GM23338 (cell line): ENCODE results near the gene USP6NL.

Experiments used
- CREB1 ChIP-seq: fragments of 250-450 bp; sonication (Bioruptor Pico); IDR thresholded peaks from 2 replicates; pipeline ENCODE4 v1.5.0; 2020; ENCODE audit warnings: low read depth, mild to moderate bottlenecking, moderate library complexity
- EZH2 ChIP-seq: fragments of 200-600 bp; sonication (generic); IDR thresholded peaks from one replicate; pipeline ENCODE4 v1.8.0; 2017; ENCODE audit warnings: antibody characterized with exemption, mild to moderate bottlenecking, low read depth; ENCODE audit not compliant: unreplicated experiment
- EZH2phosphoT487 ChIP-seq: fragments of 200-600 bp; sonication (generic); IDR thresholded peaks from one replicate; pipeline ENCODE4 v1.8.1; 2018; ENCODE audit warnings: antibody characterized with exemption; ENCODE audit not compliant: unreplicated experiment
- JUNB ChIP-seq: IDR thresholded peaks from one replicate; pipeline ENCODE4 v1.6.1; 2016; ENCODE audit warnings: antibody characterized with exemption; ENCODE audit not compliant: unreplicated experiment
- NANOG ChIP-seq: IDR thresholded peaks from 2 replicates; pipeline ENCODE4 v1.6.1; 2016; ENCODE audit warnings: antibody characterized with exemption, borderline replicate concordance
- POLR2AphosphoS5 ChIP-seq: IDR thresholded peaks from 2 replicates; pipeline ENCODE4 v1.6.1; 2016; ENCODE audit warnings: antibody characterized with exemption, low read depth
- STAT1 ChIP-seq: IDR thresholded peaks from one replicate; pipeline ENCODE4 v1.6.1; 2016; ENCODE audit warnings: antibody characterized with exemption; ENCODE audit not compliant: unreplicated experiment
- ZNF114 ChIP-seq: fragments of 250-450 bp; sonication (Bioruptor Pico); IDR thresholded peaks from 2 replicates; pipeline ENCODE4 v1.5.0; 2020; ENCODE audit warnings: mild to moderate bottlenecking, moderate library complexity
- TF ChIP-seq, protein P1 (sequence below), 2 experiments: fragments of 200-600 bp in 1 of 2; sonication (generic) in 1 of 2; conservative IDR thresholded peaks; 2 replicates each; pipeline versions ENCODE4 v1.5.1 to v1.6.1; 2016 to 2017; ENCODE audit warnings: antibody characterized with exemption in 2 of 2, low read depth in 2 of 2, mild to moderate bottlenecking in 2 of 2, moderate library complexity in 1 of 2
- TF ChIP-seq, protein P2 (sequence below): IDR thresholded peaks from one replicate; pipeline ENCODE4 v1.6.1; 2018; ENCODE audit warnings: antibody characterized with exemption; ENCODE audit not compliant: unreplicated experiment
- TF ChIP-seq, protein P3 (sequence below): IDR thresholded peaks from 2 replicates; pipeline ENCODE4 v1.6.1; 2016; ENCODE audit warnings: antibody characterized with exemption
- TF ChIP-seq, protein P4 (sequence below): fragments of 250-450 bp; sonication (Bioruptor Pico); IDR thresholded peaks from 2 replicates; pipeline ENCODE4 v1.5.0; 2020; ENCODE audit warnings: mild to moderate bottlenecking, moderate library complexity

DNA sequence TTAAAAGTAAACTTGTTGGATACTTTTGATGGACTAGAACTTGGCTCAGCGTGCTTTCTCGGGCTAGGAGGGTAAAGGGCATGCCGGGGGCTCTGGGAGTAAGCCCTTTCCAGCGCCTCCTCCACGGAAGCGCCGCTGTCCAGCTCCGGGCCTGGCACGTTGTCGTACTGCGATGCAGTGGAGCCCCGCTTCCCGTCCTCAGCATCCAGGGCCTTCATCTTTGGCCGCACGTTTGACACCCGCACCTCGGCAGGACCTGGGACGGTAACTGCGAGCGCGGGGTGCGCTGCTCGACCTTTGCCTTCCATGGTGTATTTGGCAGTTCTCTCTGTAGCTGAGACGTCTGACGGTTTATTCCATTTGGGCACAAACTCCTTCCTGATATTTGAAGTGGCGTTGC lies 148.3 kb downstream of the USP6NL start:
- TF ChIP-seq, protein P1, sequence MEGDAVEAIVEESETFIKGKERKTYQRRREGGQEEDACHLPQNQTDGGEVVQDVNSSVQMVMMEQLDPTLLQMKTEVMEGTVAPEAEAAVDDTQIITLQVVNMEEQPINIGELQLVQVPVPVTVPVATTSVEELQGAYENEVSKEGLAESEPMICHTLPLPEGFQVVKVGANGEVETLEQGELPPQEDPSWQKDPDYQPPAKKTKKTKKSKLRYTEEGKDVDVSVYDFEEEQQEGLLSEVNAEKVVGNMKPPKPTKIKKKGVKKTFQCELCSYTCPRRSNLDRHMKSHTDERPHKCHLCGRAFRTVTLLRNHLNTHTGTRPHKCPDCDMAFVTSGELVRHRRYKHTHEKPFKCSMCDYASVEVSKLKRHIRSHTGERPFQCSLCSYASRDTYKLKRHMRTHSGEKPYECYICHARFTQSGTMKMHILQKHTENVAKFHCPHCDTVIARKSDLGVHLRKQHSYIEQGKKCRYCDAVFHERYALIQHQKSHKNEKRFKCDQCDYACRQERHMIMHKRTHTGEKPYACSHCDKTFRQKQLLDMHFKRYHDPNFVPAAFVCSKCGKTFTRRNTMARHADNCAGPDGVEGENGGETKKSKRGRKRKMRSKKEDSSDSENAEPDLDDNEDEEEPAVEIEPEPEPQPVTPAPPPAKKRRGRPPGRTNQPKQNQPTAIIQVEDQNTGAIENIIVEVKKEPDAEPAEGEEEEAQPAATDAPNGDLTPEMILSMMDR (conservative IDR thresholded peaks at IDR 0.05; ENCODE audit: low read depth in 2 of 2) = no peak
- TF ChIP-seq EZH2 (no peak), EZH2phosphoT487 (no peak), POLR2AphosphoS5 (no peak), JUNB (no peak), CREB1 (CRISPR knock-in tag) (no peak), ZNF114 (CRISPR knock-in tag) (no peak), NANOG (no peak), STAT1 (no peak)
- TF ChIP-seq, protein P2, sequence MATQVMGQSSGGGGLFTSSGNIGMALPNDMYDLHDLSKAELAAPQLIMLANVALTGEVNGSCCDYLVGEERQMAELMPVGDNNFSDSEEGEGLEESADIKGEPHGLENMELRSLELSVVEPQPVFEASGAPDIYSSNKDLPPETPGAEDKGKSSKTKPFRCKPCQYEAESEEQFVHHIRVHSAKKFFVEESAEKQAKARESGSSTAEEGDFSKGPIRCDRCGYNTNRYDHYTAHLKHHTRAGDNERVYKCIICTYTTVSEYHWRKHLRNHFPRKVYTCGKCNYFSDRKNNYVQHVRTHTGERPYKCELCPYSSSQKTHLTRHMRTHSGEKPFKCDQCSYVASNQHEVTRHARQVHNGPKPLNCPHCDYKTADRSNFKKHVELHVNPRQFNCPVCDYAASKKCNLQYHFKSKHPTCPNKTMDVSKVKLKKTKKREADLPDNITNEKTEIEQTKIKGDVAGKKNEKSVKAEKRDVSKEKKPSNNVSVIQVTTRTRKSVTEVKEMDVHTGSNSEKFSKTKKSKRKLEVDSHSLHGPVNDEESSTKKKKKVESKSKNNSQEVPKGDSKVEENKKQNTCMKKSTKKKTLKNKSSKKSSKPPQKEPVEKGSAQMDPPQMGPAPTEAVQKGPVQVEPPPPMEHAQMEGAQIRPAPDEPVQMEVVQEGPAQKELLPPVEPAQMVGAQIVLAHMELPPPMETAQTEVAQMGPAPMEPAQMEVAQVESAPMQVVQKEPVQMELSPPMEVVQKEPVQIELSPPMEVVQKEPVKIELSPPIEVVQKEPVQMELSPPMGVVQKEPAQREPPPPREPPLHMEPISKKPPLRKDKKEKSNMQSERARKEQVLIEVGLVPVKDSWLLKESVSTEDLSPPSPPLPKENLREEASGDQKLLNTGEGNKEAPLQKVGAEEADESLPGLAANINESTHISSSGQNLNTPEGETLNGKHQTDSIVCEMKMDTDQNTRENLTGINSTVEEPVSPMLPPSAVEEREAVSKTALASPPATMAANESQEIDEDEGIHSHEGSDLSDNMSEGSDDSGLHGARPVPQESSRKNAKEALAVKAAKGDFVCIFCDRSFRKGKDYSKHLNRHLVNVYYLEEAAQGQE = no peak
- TF ChIP-seq, protein P3, sequence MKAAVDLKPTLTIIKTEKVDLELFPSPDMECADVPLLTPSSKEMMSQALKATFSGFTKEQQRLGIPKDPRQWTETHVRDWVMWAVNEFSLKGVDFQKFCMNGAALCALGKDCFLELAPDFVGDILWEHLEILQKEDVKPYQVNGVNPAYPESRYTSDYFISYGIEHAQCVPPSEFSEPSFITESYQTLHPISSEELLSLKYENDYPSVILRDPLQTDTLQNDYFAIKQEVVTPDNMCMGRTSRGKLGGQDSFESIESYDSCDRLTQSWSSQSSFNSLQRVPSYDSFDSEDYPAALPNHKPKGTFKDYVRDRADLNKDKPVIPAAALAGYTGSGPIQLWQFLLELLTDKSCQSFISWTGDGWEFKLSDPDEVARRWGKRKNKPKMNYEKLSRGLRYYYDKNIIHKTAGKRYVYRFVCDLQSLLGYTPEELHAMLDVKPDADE = no peak
- TF ChIP-seq, protein P4, sequence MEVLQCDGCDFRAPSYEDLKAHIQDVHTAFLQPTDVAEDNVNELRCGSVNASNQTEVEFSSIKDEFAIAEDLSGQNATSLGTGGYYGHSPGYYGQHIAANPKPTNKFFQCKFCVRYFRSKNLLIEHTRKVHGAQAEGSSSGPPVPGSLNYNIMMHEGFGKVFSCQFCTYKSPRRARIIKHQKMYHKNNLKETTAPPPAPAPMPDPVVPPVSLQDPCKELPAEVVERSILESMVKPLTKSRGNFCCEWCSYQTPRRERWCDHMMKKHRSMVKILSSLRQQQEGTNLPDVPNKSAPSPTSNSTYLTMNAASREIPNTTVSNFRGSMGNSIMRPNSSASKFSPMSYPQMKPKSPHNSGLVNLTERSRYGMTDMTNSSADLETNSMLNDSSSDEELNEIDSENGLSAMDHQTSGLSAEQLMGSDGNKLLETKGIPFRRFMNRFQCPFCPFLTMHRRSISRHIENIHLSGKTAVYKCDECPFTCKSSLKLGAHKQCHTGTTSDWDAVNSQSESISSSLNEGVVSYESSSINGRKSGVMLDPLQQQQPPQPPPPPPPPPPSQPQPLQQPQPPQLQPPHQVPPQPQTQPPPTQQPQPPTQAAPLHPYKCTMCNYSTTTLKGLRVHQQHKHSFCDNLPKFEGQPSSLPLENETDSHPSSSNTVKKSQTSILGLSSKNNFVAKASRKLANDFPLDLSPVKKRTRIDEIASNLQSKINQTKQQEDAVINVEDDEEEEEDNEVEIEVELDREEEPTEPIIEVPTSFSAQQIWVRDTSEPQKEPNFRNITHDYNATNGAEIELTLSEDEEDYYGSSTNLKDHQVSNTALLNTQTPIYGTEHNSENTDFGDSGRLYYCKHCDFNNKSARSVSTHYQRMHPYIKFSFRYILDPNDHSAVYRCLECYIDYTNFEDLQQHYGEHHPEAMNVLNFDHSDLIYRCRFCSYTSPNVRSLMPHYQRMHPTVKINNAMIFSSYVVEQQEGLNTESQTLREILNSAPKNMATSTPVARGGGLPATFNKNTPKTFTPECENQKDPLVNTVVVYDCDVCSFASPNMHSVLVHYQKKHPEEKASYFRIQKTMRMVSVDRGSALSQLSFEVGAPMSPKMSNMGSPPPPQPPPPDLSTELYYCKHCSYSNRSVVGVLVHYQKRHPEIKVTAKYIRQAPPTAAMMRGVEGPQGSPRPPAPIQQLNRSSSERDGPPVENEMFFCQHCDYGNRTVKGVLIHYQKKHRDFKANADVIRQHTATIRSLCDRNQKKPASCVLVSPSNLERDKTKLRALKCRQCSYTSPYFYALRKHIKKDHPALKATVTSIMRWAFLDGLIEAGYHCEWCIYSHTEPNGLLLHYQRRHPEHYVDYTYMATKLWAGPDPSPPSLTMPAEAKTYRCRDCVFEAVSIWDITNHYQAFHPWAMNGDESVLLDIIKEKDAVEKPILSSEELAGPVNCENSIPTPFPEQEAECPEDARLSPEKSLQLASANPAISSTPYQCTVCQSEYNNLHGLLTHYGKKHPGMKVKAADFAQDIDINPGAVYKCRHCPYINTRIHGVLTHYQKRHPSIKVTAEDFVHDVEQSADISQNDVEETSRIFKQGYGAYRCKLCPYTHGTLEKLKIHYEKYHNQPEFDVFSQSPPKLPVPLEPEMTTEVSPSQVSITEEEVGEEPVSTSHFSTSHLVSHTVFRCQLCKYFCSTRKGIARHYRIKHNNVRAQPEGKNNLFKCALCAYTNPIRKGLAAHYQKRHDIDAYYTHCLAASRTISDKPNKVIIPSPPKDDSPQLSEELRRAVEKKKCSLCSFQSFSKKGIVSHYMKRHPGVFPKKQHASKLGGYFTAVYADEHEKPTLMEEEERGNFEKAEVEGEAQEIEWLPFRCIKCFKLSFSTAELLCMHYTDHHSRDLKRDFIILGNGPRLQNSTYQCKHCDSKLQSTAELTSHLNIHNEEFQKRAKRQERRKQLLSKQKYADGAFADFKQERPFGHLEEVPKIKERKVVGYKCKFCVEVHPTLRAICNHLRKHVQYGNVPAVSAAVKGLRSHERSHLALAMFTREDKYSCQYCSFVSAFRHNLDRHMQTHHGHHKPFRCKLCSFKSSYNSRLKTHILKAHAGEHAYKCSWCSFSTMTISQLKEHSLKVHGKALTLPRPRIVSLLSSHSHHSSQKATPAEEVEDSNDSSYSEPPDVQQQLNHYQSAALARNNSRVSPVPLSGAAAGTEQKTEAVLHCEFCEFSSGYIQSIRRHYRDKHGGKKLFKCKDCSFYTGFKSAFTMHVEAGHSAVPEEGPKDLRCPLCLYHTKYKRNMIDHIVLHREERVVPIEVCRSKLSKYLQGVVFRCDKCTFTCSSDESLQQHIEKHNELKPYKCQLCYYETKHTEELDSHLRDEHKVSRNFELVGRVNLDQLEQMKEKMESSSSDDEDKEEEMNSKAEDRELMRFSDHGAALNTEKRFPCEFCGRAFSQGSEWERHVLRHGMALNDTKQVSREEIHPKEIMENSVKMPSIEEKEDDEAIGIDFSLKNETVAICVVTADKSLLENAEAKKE (CRISPR knock-in tag) = no peak
